H1 (cell line): ENCODE results near the gene BMP2. TPM values are rescaled to one million over a fixed set of nuclear protein-coding genes. Genes with fewer than 3 reads are reported as not detected.

Source experiments
- CTCF ChIA-PET: fragments of 300-600 bp; sonication (Branson Sonifier 250); formaldehyde crosslinking; loops from one replicate; lab custom pipeline; 2021; ENCODE audit not compliant: partially characterized antibody; lab: Charles Lee
- POLR2A ChIA-PET: fragments of 300-600 bp; sonication (Branson Sonifier 250); formaldehyde crosslinking; loops from one replicate; lab custom pipeline; 2021; ENCODE audit warnings: inconsistent platforms; ENCODE audit not compliant: partially characterized antibody; lab: Charles Lee
- DNase-seq, 2 experiments: peaks; one replicate each; pipeline versions ENCODE4 v3.0.0 to v3.0.0-alpha.2; 2010 to 2022; ENCODE audit warnings: low spot score in 2 of 2, low read depth in 1 of 2, mixed read lengths in 1 of 2
- FAIRE-seq: peaks from 2 replicates; lab custom pipeline; 2011; peaks lifted over from hg19 to GRCh38; lab: Jason Lieb, UNC
- H2AFZ ChIP-seq: 2 replicates; pipeline ENCODE4 v1.8.1; 2012; ENCODE audit warnings: low read length, inconsistent platforms
- H2AK5ac ChIP-seq: 2 replicates; pipeline ENCODE4 v1.6.1; 2013; ENCODE audit warnings: low read depth, low read length
- H2BK120ac ChIP-seq: replicated peaks from 2 replicates; pipeline ENCODE3; 2013; ENCODE audit warnings: low read depth, low read length, inconsistent platforms
- H2BK12ac ChIP-seq: 2 replicates; pipeline ENCODE4 v1.6.1; 2013; ENCODE audit warnings: low read depth, low read length
- H2BK15ac ChIP-seq: 2 replicates; pipeline ENCODE4 v1.6.1; 2013; ENCODE audit warnings: low read length
- H2BK20ac ChIP-seq: 2 replicates; pipeline ENCODE4 v1.6.1; 2013; ENCODE audit warnings: low read length
- H2BK5ac ChIP-seq: 2 replicates; pipeline ENCODE4 v1.6.1; 2013; ENCODE audit warnings: low read depth, low read length
- H3K14ac ChIP-seq: 2 replicates; pipeline ENCODE4 v1.6.1; 2013; ENCODE audit warnings: inconsistent platforms; ENCODE audit not compliant: insufficient read length
- H3K18ac ChIP-seq: 2 replicates; pipeline ENCODE4 v1.6.1; 2013; ENCODE audit warnings: low read length; ENCODE audit errors: extremely low read depth
- H3K23ac ChIP-seq: 2 replicates; pipeline ENCODE4 v1.6.1; 2013; ENCODE audit warnings: inconsistent platforms; ENCODE audit not compliant: insufficient read length
- H3K23me2 ChIP-seq: 2 replicates; pipeline ENCODE4 v1.6.1; 2013; ENCODE audit warnings: low read depth, low read length
- H3K27ac ChIP-seq: 2 replicates; pipeline ENCODE4 v1.6.1; 2011; ENCODE audit warnings: low read depth, low read length, inconsistent platforms
- H3K27me3 ChIP-seq, 4 experiments: replicated peaks in 1 of 4; 1 replicate in 1 of 4; 2 replicates in 3 of 4; pipeline versions ENCODE4 v1.6.1 to v1.8.1; 2011 to 2013; ENCODE audit warnings: low read length in 3 of 4, mild to moderate bottlenecking in 3 of 4, inconsistent platforms in 2 of 4, mixed read lengths in 2 of 4, moderate library complexity in 1 of 4; ENCODE audit not compliant: control insufficient read depth in 3 of 4, insufficient read depth in 3 of 4; ENCODE audit errors: extremely low read depth in 1 of 4
- H3K36me3 ChIP-seq, 4 experiments: 2 replicates each; pipeline versions ENCODE4 v1.6.1 to v1.8.1; 2011 to 2013; ENCODE audit warnings: mild to moderate bottlenecking in 4 of 4, low read length in 3 of 4, moderate library complexity in 2 of 4, control low read depth in 1 of 4, inconsistent platforms in 1 of 4; ENCODE audit not compliant: insufficient read depth in 4 of 4, control insufficient read depth in 2 of 4
- H3K4ac ChIP-seq: replicated peaks from 2 replicates; pipeline ENCODE3; 2013; ENCODE audit warnings: low read length, low read depth, mixed read lengths, inconsistent platforms; ENCODE audit not compliant: insufficient read length
- H3K4me1 ChIP-seq, 4 experiments: replicated peaks in 1 of 4; 1 replicate in 1 of 4; 2 replicates in 3 of 4; pipeline versions ENCODE4 v1.6.1 to v1.8.1; 2011 to 2013; ENCODE audit warnings: low read length in 3 of 4, inconsistent platforms in 2 of 4, mixed read lengths in 1 of 4; ENCODE audit not compliant: insufficient read depth in 4 of 4, control insufficient read depth in 3 of 4
- H3K4me2 ChIP-seq, 2 experiments: 2 replicates each; pipeline versions ENCODE4 v1.6.1 to v1.8.1; 2011 to 2013; ENCODE audit warnings: low read depth in 2 of 2, low read length in 2 of 2, control low read depth in 1 of 2, inconsistent platforms in 1 of 2, mild to moderate bottlenecking in 1 of 2; ENCODE audit not compliant: insufficient read depth in 1 of 2
- H3K4me3 ChIP-seq, 4 experiments: fragments of 200-600, 300-600 bp in 1 of 4; sonication (generic), shearing (Covaris generic), sonication (Bioruptor Twin) in 1 of 4; 2 replicates each; pipeline versions ENCODE4 v1.5.1 to v1.8.1; 2011 to 2016; ENCODE audit warnings: low read length in 4 of 4, low read depth in 3 of 4, control low read depth in 2 of 4, inconsistent platforms in 2 of 4, mild to moderate bottlenecking in 2 of 4, mixed read lengths in 1 of 4, moderate library complexity in 1 of 4; ENCODE audit not compliant: insufficient read depth in 2 of 4; ENCODE audit errors: extremely low read depth in 1 of 4
- H3K56ac ChIP-seq: replicated peaks from 2 replicates; pipeline ENCODE3; 2013; ENCODE audit warnings: low read depth, mild to moderate bottlenecking, mixed read lengths, low read length, inconsistent platforms; ENCODE audit not compliant: insufficient read length
- H3K79me1 ChIP-seq: 2 replicates; pipeline ENCODE4 v1.6.1; 2013; ENCODE audit warnings: low read depth, low read length, control low read depth
- H3K79me2 ChIP-seq, 2 experiments: 2 replicates each; pipeline versions ENCODE4 v1.6.1 to v1.8.1; 2012 to 2013; ENCODE audit warnings: low read length in 2 of 2, mild to moderate bottlenecking in 2 of 2, inconsistent platforms in 1 of 2; ENCODE audit not compliant: insufficient read depth in 2 of 2, control insufficient read depth in 1 of 2
- H3K9ac ChIP-seq, 4 experiments: replicated peaks in 1 of 4; 1 replicate in 1 of 4; 2 replicates in 3 of 4; pipeline versions ENCODE4 v1.6.1 to v1.8.1; 2011 to 2013; ENCODE audit warnings: low read depth in 3 of 4, low read length in 3 of 4, control low read depth in 2 of 4, mild to moderate bottlenecking in 2 of 4, moderate library complexity in 2 of 4, inconsistent platforms in 1 of 4; ENCODE audit errors: extremely low read depth in 1 of 4
- H3K9me3 ChIP-seq, 2 experiments: 2 replicates each; pipeline versions ENCODE4 v1.6.1 to v1.8.1; 2012 to 2013; ENCODE audit warnings: mild to moderate bottlenecking in 2 of 2, moderate library complexity in 2 of 2, control low read depth in 1 of 2, inconsistent platforms in 1 of 2, low read depth in 1 of 2, low read length in 1 of 2, mixed read lengths in 1 of 2; ENCODE audit not compliant: insufficient read depth in 2 of 2
- H4K20me1 ChIP-seq, 2 experiments: replicated peaks in 1 of 2; 2 replicates each; pipeline versions ENCODE3 to v1.8.1; 2011 to 2013; ENCODE audit warnings: inconsistent platforms in 2 of 2, low read length in 2 of 2, mild to moderate bottlenecking in 1 of 2; ENCODE audit not compliant: insufficient read depth in 2 of 2, control insufficient read depth in 1 of 2
- H4K5ac ChIP-seq: 2 replicates; pipeline ENCODE4 v1.6.1; 2013; ENCODE audit warnings: low read length, low read depth, mixed read lengths, inconsistent platforms; ENCODE audit not compliant: insufficient read length
- H4K8ac ChIP-seq: 2 replicates; pipeline ENCODE4 v1.8.0; 2013; ENCODE audit warnings: mild to moderate bottlenecking, moderate library complexity, low read length, inconsistent platforms; ENCODE audit not compliant: insufficient read depth; ENCODE audit errors: extremely low read depth
- H4K91ac ChIP-seq: replicated peaks from 2 replicates; pipeline ENCODE3; 2013; ENCODE audit warnings: low read length, mixed read lengths, inconsistent platforms; ENCODE audit not compliant: insufficient read length
- BACH1 ChIP-seq: IDR thresholded peaks from 2 replicates; pipeline ENCODE4 v1.6.1; 2012; ENCODE audit warnings: low read length, improper control_type of control experiment
- CBX5 ChIP-seq: fragments of 300-800, 300-1000 bp; sonication (generic); IDR thresholded peaks from 2 replicates; pipeline ENCODE4 v1.7.1; 2016; ENCODE audit warnings: antibody characterized with exemption, low read length, low read depth
- EZH2 ChIP-seq: fragments of 200-600 bp; sonication (generic); IDR thresholded peaks from 2 replicates; pipeline ENCODE4 v1.7.1; 2012; ENCODE audit warnings: low read depth, mild to moderate bottlenecking, moderate library complexity, low read length, inconsistent platforms; ENCODE audit not compliant: severe bottlenecking
- JUND ChIP-seq: IDR thresholded peaks from 2 replicates; pipeline ENCODE4 v1.6.1; 2011; ENCODE audit warnings: mild to moderate bottlenecking, improper control_type of control experiment, low read length
- KDM1A ChIP-seq: fragments of 200-600, 300-600 bp; sonication (generic); IDR thresholded peaks from 2 replicates; pipeline ENCODE4 v1.7.1; 2016; ENCODE audit warnings: mild to moderate bottlenecking, low read length, borderline replicate concordance
- KDM4A ChIP-seq: IDR thresholded peaks from one replicate; pipeline ENCODE4 v1.7.1; 2012; ENCODE audit warnings: low read depth, mild to moderate bottlenecking, moderate library complexity, low read length, inconsistent platforms; ENCODE audit not compliant: severe bottlenecking
- MAFK ChIP-seq: IDR thresholded peaks from 2 replicates; pipeline ENCODE4 v1.6.1; 2012; ENCODE audit warnings: low read depth, mild to moderate bottlenecking, improper control_type of control experiment, low read length
- PHF8 ChIP-seq: fragments of 200-600 bp; sonication (generic); conservative IDR thresholded peaks from 2 replicates; pipeline ENCODE4 v1.7.1; 2012; ENCODE audit warnings: low read depth, mild to moderate bottlenecking, inconsistent platforms, low read length, moderate library complexity
- POLR2A ChIP-seq, 2 experiments: IDR thresholded peaks; 1 replicate in 1 of 2; 2 replicates in 1 of 2; pipeline ENCODE4 v1.6.1; 2011; ENCODE audit warnings: low read depth in 2 of 2, low read length in 2 of 2, mild to moderate bottlenecking in 2 of 2; ENCODE audit errors: control extremely low read depth in 1 of 2
- RFX5 ChIP-seq: IDR thresholded peaks from 2 replicates; pipeline ENCODE4 v1.6.1; 2011; ENCODE audit warnings: low read depth, low read length, improper control_type of control experiment, borderline replicate concordance
- SIN3A ChIP-seq, 2 experiments: IDR thresholded peaks in 1 of 2; conservative IDR thresholded peaks in 1 of 2; 2 replicates each; pipeline ENCODE4 v1.6.1; 2011 to 2012; ENCODE audit warnings: low read length in 2 of 2, improper control_type of control experiment in 1 of 2, low read depth in 1 of 2, mild to moderate bottlenecking in 1 of 2
- SIRT6 ChIP-seq: IDR thresholded peaks from one replicate; pipeline ENCODE4 v1.7.1; 2012; ENCODE audit warnings: low read length, inconsistent platforms
- SP4 ChIP-seq: IDR thresholded peaks from 2 replicates; pipeline ENCODE4 v1.6.1; 2012; ENCODE audit warnings: low read length, inconsistent platforms
- TCF12 ChIP-seq: IDR thresholded peaks from 2 replicates; pipeline ENCODE4 v1.6.1; 2011; ENCODE audit warnings: low read depth, mild to moderate bottlenecking, low read length
- YY1 ChIP-seq: IDR thresholded peaks from 2 replicates; pipeline ENCODE4 v1.6.1; 2011; ENCODE audit warnings: low read depth, mild to moderate bottlenecking, low read length
- WGBS, 2 experiments: shearing (Covaris generic) in 1 of 2; methylation state at CpG; one replicate each; pipeline versions ENCODE4 v1.1.6 to v1.1.7; 2013 to 2015; ENCODE audit warnings: low lambda C conversion rate in 2 of 2, mixed read lengths in 2 of 2, inconsistent platforms in 1 of 2, low coverage in 1 of 2, missing lambda C conversion rate in 1 of 2; ENCODE audit not compliant: insufficient replicate concordance in 2 of 2, insufficient coverage in 1 of 2, insufficient read length in 1 of 2; ENCODE audit errors: extremely low coverage in 1 of 2, missing lambda C conversion rate in 1 of 2; 5-methylcytosine and 5-hydroxymethylcytosine counted together
- polyA plus RNA-seq, 7 experiments: library from polyadenylated mRNA; depleted of rRNA in 3 of 7; stranded (reverse) in 5 of 7; unstranded in 2 of 7; fragments of >200 nt in 5 of 7; fragments of 200-250 nt in 2 of 7; gene quantifications; 1 replicate in 5 of 7; 2 replicates in 1 of 7; 4 replicates in 1 of 7; pipeline versions ENCODE4 v1.2.1 to v1.2.3, GENCODE V29; 2011 to 2013; ENCODE audit warnings: missing spikeins in 2 of 7, mixed read lengths in 2 of 7
- total RNA-seq: library from RNA; stranded (reverse); fragmentation: NEBNext Ultra II Directional; extraction: Animal tissue kit (Norgen Biotek cat#: 25700); gene quantifications from 2 replicates; pipeline ENCODE4 v1.2.1, GENCODE V29; 2021

The BMP2 gene
- total and polyA plus RNA-seq, 2 of the 8 experiments (the other 6 are each of a cell fraction or from before 2014, with no cell fraction given), result 1.8 to 3.6 TPM

DNA sequence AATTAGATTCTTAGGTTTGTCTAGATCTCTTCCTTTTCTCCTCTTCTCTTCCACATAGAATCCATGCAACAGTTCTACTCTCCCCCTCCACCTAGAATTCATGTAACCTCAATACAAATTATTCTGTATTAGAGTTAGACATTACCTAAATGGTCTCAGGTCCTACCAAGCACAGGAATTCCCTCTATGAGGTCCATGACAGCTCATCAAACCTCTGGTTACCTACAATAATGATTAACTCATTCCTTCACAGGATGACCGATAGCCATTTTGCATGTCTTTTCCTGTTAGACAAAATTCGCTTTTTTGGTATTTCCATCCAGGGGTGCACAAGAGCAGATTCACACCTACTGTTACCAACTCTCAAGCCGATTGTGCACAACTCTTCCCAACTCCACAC is 27.4 kb upstream of the BMP2 start:
- 90% methylated on average over 3 of the region's 3 CpGs; no CpG with 5 or more reads in 1 of the 2 experiments for WGBS, 2 experiments
- H4K5ac ChIP-seq, result no peak overlapping the region
- H3K56ac ChIP-seq, result no peak overlapping the region
- H3K36me3 ChIP-seq, result no peaks in the 10 kb centered on the region
- no peak overlapping the region for H2AFZ ChIP-seq
- no peaks in the 10 kb centered on the region for H3K4me1 ChIP-seq
- peaks cover 0 to under 1% of the 10 kb centered on the region in 2 experiments; a peak in 1 of 4 replicates for H3K9me3 ChIP-seq
- no peak overlapping the region for H3K9ac ChIP-seq
- H3K79me2 ChIP-seq, result no peaks in the 10 kb centered on the region
- no peaks in the 10 kb centered on the region for H3K27me3 ChIP-seq
- no peak overlapping the region for H3K27ac ChIP-seq
- H2AK5ac ChIP-seq, result no peak overlapping the region
- ChIA-PET POLR2A (no interaction called here), CTCF (interaction anchor here (1.0 to 1.3 kb wide), 2 partner anchors 11 to 21 kb away, joined by 3 read pairs; no protein-coding TSS in a partner anchor)
- H4K8ac ChIP-seq, result no peak overlapping the region
- DNase-seq (no peak), FAIRE-seq (no peak)
- H3K79me1 ChIP-seq, result no peaks in the 10 kb centered on the region
- H2BK15ac ChIP-seq, result no peak overlapping the region
- no peak overlapping the region for H3K4me2 ChIP-seq
- no peak overlapping the region for H4K91ac ChIP-seq
- no peak overlapping the region for H2BK120ac ChIP-seq
- no peak overlapping the region for H3K23ac ChIP-seq
- no peaks in the 10 kb centered on the region for H4K20me1 ChIP-seq
- no peaks in the 10 kb centered on the region for H3K23me2 ChIP-seq
- no peak overlapping the region for H2BK12ac ChIP-seq
- no peak overlapping the region for H3K14ac ChIP-seq
- H3K4me3 ChIP-seq, result no peak overlapping the region
- no peak overlapping the region for H3K4ac ChIP-seq
- no peak overlapping the region for H2BK5ac ChIP-seq
- TF ChIP-seq TCF12 (no peak), POLR2A (IDR thresholded peaks at IDR 0.05; ENCODE audit: control extremely low read depth in 1 of 2, low read depth in 2 of 2, low read length in 2 of 2) (no peak), MAFK (no peak), SIN3A (conservative IDR thresholded peaks at IDR 0.05 in 1 of 2, IDR thresholded peaks at IDR 0.05 in 1 of 2; ENCODE audit: low read depth in 1 of 2, low read length in 2 of 2) (no peak), JUND (no peak), SIRT6 (no peak), PHF8 (no peak), CBX5 (no peak), KDM1A (no peak), BACH1 (no peak), RFX5 (no peak), EZH2 (no peak), SP4 (no peak), KDM4A (no peak), YY1 (no peak)
- no peak overlapping the region for H3K18ac ChIP-seq
- no peak overlapping the region for H2BK20ac ChIP-seq
